ENCODE data around the gene RPL3. TPM values are rescaled to one million over a fixed set of nuclear protein-coding genes. Genes with fewer than 3 reads are reported as not detected.

Gene RPL3
- total RNA-seq, 1 experiment from 2014 or later = 1,668 TPM

GRCh38 chr22:39266398-39267030 lies 52.9 kb downstream of the RPL3 start:
- H3K4me3 ChIP-seq (ENCODE audit: low read depth, low read length) = no peak overlapping the region
- DNase-seq = no peak
- Mint-ChIP-seq H3K36me3 (ENCODE audit: insufficient read depth, unreplicated experiment) (no peaks in the 10 kb centered on the region), H3K4me3 (ENCODE audit: unreplicated experiment) (no peak overlapping the region), H3K27ac (ENCODE audit: unreplicated experiment) (no peak overlapping the region), H3K27me3 (ENCODE audit: insufficient read depth, unreplicated experiment) (no peaks in the 10 kb centered on the region), H3K4me1 (ENCODE audit: low read depth, unreplicated experiment) (no peaks in the 10 kb centered on the region), H3K9me3 (ENCODE audit: unreplicated experiment) (peaks cover 10% of the 10 kb centered on the region)
- H3K36me3 ChIP-seq (ENCODE audit: control insufficient read depth, insufficient read depth, low read length) = no peaks in the 10 kb centered on the region
- CTCF ChIA-PET = no interaction called here
- POLR2A ChIA-PET = no interaction called here
- TF ChIP-seq CTCF (IDR thresholded peaks at IDR 0.05; ENCODE audit: insufficient read depth in 1 of 2, low read depth in 1 of 2, low read length in 1 of 2, severe bottlenecking in 1 of 2, unreplicated experiment in 1 of 2) = no peak
- 0 out of 2 replicates have a peak, but pooled peaks cover 3% of the 10 kb centered on the region for H3K9me3 ChIP-seq
- no peaks in the 10 kb centered on the region for H3K4me1 ChIP-seq
- no peaks in the 10 kb centered on the region for H3K27me3 ChIP-seq (replicated peaks; ENCODE audit: control insufficient read depth, insufficient read depth, low read length)
- intact Hi-C loops (cut with micrococcal nuclease; ENCODE audit: unreplicated experiment) = no loop called here
- no TSS peak for BruUV-seq (replicated peaks)

- ChIA-PET CTCF (no interaction called here), POLR2A (no interaction called here)
- no peaks in the 10 kb centered on the region for H3K36me3 Mint-ChIP-seq (ENCODE audit: insufficient read depth, unreplicated experiment)
- H3K4me1 Mint-ChIP-seq (ENCODE audit: low read depth, unreplicated experiment) = no peaks in the 10 kb centered on the region
- H3K4me3 ChIP-seq (ENCODE audit: low read depth, low read length) = no peak overlapping the region
- H3K9me3 ChIP-seq = 0 out of 2 replicates have a peak, but pooled peaks cover 8% of the 10 kb centered on the region
- no peaks in the 10 kb centered on the region for H3K27me3 Mint-ChIP-seq (ENCODE audit: insufficient read depth, unreplicated experiment)
- H3K4me3 Mint-ChIP-seq (ENCODE audit: unreplicated experiment) = no peak overlapping the region
- no peaks in the 10 kb centered on the region for H3K36me3 ChIP-seq (ENCODE audit: control insufficient read depth, insufficient read depth, low read length)
- intact Hi-C loops (cut with micrococcal nuclease; ENCODE audit: unreplicated experiment) = no loop called here
- no peak for DNase-seq
- no peak overlapping the region for H3K27ac Mint-ChIP-seq (ENCODE audit: unreplicated experiment)
- no TSS peak for BruUV-seq (replicated peaks)
- peaks cover 10% of the 10 kb centered on the region for H3K9me3 Mint-ChIP-seq (ENCODE audit: unreplicated experiment)
- H3K27me3 ChIP-seq (replicated peaks; ENCODE audit: control insufficient read depth, insufficient read depth, low read length) = no peaks in the 10 kb centered on the region
- no peak for TF ChIP-seq CTCF (IDR thresholded peaks at IDR 0.05; ENCODE audit: insufficient read depth in 1 of 2, low read depth in 1 of 2, low read length in 1 of 2, severe bottlenecking in 1 of 2, unreplicated experiment in 1 of 2)
- no peaks in the 10 kb centered on the region for H3K4me1 ChIP-seq
These were observed 54.1 kb downstream of the RPL3 start for GRCh38 chr22:39265143-39265886.

- Mint-ChIP-seq H3K27ac (ENCODE audit: unreplicated experiment) (no peak overlapping the region), H3K36me3 (ENCODE audit: insufficient read depth, unreplicated experiment) (no peaks in the 10 kb centered on the region), H3K4me1 (ENCODE audit: low read depth, unreplicated experiment) (no peaks in the 10 kb centered on the region), H3K4me3 (ENCODE audit: unreplicated experiment) (no peak overlapping the region), H3K9me3 (ENCODE audit: unreplicated experiment) (peaks cover 10% of the 10 kb centered on the region), H3K27me3 (ENCODE audit: insufficient read depth, unreplicated experiment) (no peaks in the 10 kb centered on the region)
- no peak for DNase-seq
- Histone ChIP-seq H3K4me3 (ENCODE audit: low read depth, low read length) (no peak overlapping the region), H3K27me3 (replicated peaks; ENCODE audit: control insufficient read depth, insufficient read depth, low read length) (no peaks in the 10 kb centered on the region), H3K4me1 (no peaks in the 10 kb centered on the region), H3K36me3 (ENCODE audit: control insufficient read depth, insufficient read depth, low read length) (no peaks in the 10 kb centered on the region), H3K9me3 (0 out of 2 replicates have a peak, but pooled peaks cover 8% of the 10 kb centered on the region)
- no TSS peak for BruUV-seq (replicated peaks)
- intact Hi-C loops (cut with micrococcal nuclease; ENCODE audit: unreplicated experiment) = no loop called here
- no peak for TF ChIP-seq CTCF (IDR thresholded peaks at IDR 0.05; ENCODE audit: insufficient read depth in 1 of 2, low read depth in 1 of 2, low read length in 1 of 2, severe bottlenecking in 1 of 2, unreplicated experiment in 1 of 2)
- ChIA-PET POLR2A (no interaction called here), CTCF (no interaction called here)
These were observed 54.9 kb downstream of the RPL3 start for GRCh38 chr22:39264349-39265038.
